ENCODE measurements around the gene NSMF. TPM values are rescaled to one million over a fixed set of nuclear protein-coding genes. Genes with fewer than 3 reads are reported as not detected.

The NSMF gene
- total RNA-seq, 2 donors from 2014 or later = 16.2 to 26.2 TPM

- TF ChIP-seq CTCF (IDR thresholded peaks at IDR 0.05) = no peak
- Histone ChIP-seq H3K36me3 (no peaks in the 10 kb centered on the region), H3K4me3 (no peak overlapping the region), H3K9me3 (no peaks in the 10 kb centered on the region), H3K27me3 (no peaks in the 10 kb centered on the region), H3K4me1 (peaks cover 0 to 7% of the 10 kb centered on the region in 2 donors), H3K27ac (no peak overlapping the region)
- no peak for DNase-seq (ENCODE audit: low spot score)
Observed at GRCh38 chr9:137432687-137433348, 26.3 kb downstream of the NSMF start.

- H3K4me1 ChIP-seq = peaks cover 0 to 7% of the 10 kb centered on the region in 2 donors
- H3K4me3 ChIP-seq = no peak overlapping the region
- H3K27ac ChIP-seq = no peak overlapping the region
- no peak for TF ChIP-seq CTCF (IDR thresholded peaks at IDR 0.05)
- no peaks in the 10 kb centered on the region for H3K27me3 ChIP-seq
- no peaks in the 10 kb centered on the region for H3K36me3 ChIP-seq
- H3K9me3 ChIP-seq = no peaks in the 10 kb centered on the region
- DNase-seq (ENCODE audit: low spot score) = no peak
Observed at GRCh38 chr9:137431416-137431931, 27.7 kb downstream of the NSMF start.

- TF ChIP-seq CTCF (IDR thresholded peaks at IDR 0.05) = no peak
- Histone ChIP-seq H3K4me1 (peaks cover 0 to 2% of the 10 kb centered on the region in 2 donors), H3K9me3 (no peaks in the 10 kb centered on the region), H3K4me3 (no peak overlapping the region), H3K27me3 (no peaks in the 10 kb centered on the region), H3K27ac (no peak overlapping the region), H3K36me3 (no peaks in the 10 kb centered on the region)
- no peak for DNase-seq (ENCODE audit: low spot score)
Observed at GRCh38 chr9:137430723-137431415, 28.3 kb downstream of the NSMF start.

- no peak for DNase-seq (ENCODE audit: low spot score)
- no peak for TF ChIP-seq CTCF (IDR thresholded peaks at IDR 0.05)
- Histone ChIP-seq H3K36me3 (no peaks in the 10 kb centered on the region), H3K4me1 (no peaks in the 10 kb centered on the region), H3K27me3 (no peaks in the 10 kb centered on the region), H3K9me3 (no peaks in the 10 kb centered on the region), H3K27ac (no peak overlapping the region), H3K4me3 (no peak overlapping the region)
Observed at GRCh38 chr9:137429974-137430722, 29.0 kb downstream of the NSMF start.

GRCh38 chr9:137429546-137429890 is 29.6 kb downstream of the NSMF start:
- Histone ChIP-seq H3K9me3 (no peaks in the 10 kb centered on the region), H3K36me3 (no peaks in the 10 kb centered on the region), H3K4me1 (peaks cover 0 to under 1% of the 10 kb centered on the region in 2 donors), H3K27me3 (no peaks in the 10 kb centered on the region), H3K4me3 (no peak overlapping the region), H3K27ac (no peak overlapping the region)
- DNase-seq (ENCODE audit: low spot score) = no peak
- TF ChIP-seq CTCF (IDR thresholded peaks at IDR 0.05) = no peak
